ENCODE measurements around the gene RASSF4. TPM values are rescaled to one million over a fixed set of nuclear protein-coding genes. Genes with fewer than 3 reads are reported as not detected.

RASSF4 gene
- total and polyA plus RNA-seq, 2 donors (not counting 3 experiments of a cell fraction or from before 2014, with no cell fraction given): 7.6 to 8.2 TPM

GRCh38 chr10:45015590-45015989 lies 56.0 kb downstream of the RASSF4 start:
- Histone ChIP-seq H3K4me3 (replicated peaks in 1 of 3; ENCODE audit: insufficient read depth in 1 of 3, low read depth in 1 of 3, low read length in 3 of 3) (no peak overlapping the region), H3K79me2 (ENCODE audit: control insufficient read depth, insufficient read depth, low read length) (no peaks in the 10 kb centered on the region), H3K9me3 (replicated peaks; ENCODE audit: control insufficient read depth, insufficient read depth, low read length) (no peaks in the 10 kb centered on the region), H3K4me1 (ENCODE audit: control insufficient read depth, extremely low read depth, insufficient read depth, low read length) (no peaks in the 10 kb centered on the region), H3K36me3 (ENCODE audit: control insufficient read depth in 2 of 2, extremely low read depth in 1 of 2, insufficient read depth in 2 of 2, low read length in 2 of 2) (no peaks in the 10 kb centered on the region), H3K4me2 (ENCODE audit: insufficient read depth, low read length) (no peak overlapping the region), H3K27me3 (ENCODE audit: control insufficient read depth in 2 of 2, insufficient read depth in 2 of 2, low read length in 2 of 2) (no peaks in the 10 kb centered on the region), H3K27ac (ENCODE audit: insufficient read depth, low read depth, low read length) (no peak overlapping the region), H3K9me1 (replicated peaks; ENCODE audit: control insufficient read depth, extremely low read depth, insufficient read depth, low read length) (no peaks in the 10 kb centered on the region), H2AFZ (ENCODE audit: low read depth, low read length) (no peak overlapping the region), H4K20me1 (replicated peaks; ENCODE audit: control insufficient read depth, extremely low read depth, insufficient read depth, low read length) (no peaks in the 10 kb centered on the region), H3K9ac (replicated peaks; ENCODE audit: extremely low read depth, insufficient read depth, low read length) (no peak overlapping the region)
- BruUV-seq (replicated peaks): no TSS peak
- FAIRE-seq (no peak), DNase-seq (ENCODE audit: low read depth, low spot score) (no peak)
- TF ChIP-seq GATA2 (IDR thresholded peaks at IDR 0.05; ENCODE audit: insufficient read depth, insufficient read length, low read depth, low read length) (no peak), POLR2AphosphoS5 (IDR thresholded peaks at IDR 0.05; ENCODE audit: insufficient read depth, low read depth, low read length) (no peak), EZH2 (IDR thresholded peaks at IDR 0.05; ENCODE audit: borderline replicate concordance, low read depth, low read length, severe bottlenecking) (no peak), CTCF (IDR thresholded peaks at IDR 0.05; ENCODE audit: extremely low read depth in 1 of 2, insufficient read depth in 1 of 2, low read depth in 1 of 2, low read length in 2 of 2) (no peak), POLR2A (IDR thresholded peaks at IDR 0.05; ENCODE audit: low read depth, low read length) (no peak)
- TF ChIP-seq, protein P1, sequence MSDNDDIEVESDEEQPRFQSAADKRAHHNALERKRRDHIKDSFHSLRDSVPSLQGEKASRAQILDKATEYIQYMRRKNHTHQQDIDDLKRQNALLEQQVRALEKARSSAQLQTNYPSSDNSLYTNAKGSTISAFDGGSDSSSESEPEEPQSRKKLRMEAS (IDR thresholded peaks at IDR 0.05; ENCODE audit: insufficient read depth, insufficient read length): no peak
- ChIA-PET CTCF (interaction anchor here (1.6 kb wide), 1 partner anchor 20 kb away, joined by 4 read pairs; no protein-coding TSS in a partner anchor), POLR2A (no interaction called here)
- dilution Hi-C loops (cut with MboI; ENCODE audit: extremely low pct_ligation_motif_present, low sequenced_read_pairs) (no loop called here), intact Hi-C loops (cut with micrococcal nuclease) (no loop called here)

DNA sequence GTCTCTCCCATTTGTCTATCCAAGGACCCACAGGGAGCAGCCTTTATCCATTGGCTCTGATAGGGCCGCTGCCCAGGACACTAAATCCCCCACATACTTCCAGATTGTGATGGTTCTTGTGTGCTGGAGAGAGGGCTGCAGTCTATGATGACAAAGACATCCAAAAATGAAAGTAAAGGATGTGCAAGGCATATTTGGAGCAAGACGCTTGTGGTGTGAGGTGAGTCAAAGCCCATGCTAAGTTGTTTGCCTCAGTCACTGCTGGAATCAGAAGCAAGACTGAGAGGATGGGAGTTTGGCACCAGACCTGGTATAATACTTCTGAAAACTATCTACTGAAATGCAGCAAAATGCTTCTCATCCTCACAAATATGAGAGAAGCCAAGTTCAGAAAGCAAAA lies 63.8 kb downstream of the RASSF4 start:
- Histone ChIP-seq H3K27me3 (ENCODE audit: control insufficient read depth in 2 of 2, insufficient read depth in 2 of 2, low read length in 2 of 2) (no peaks in the 10 kb centered on the region), H3K9me1 (replicated peaks; ENCODE audit: control insufficient read depth, extremely low read depth, insufficient read depth, low read length) (no peaks in the 10 kb centered on the region), H3K9me3 (replicated peaks; ENCODE audit: control insufficient read depth, insufficient read depth, low read length) (no peaks in the 10 kb centered on the region), H3K4me1 (ENCODE audit: control insufficient read depth, extremely low read depth, insufficient read depth, low read length) (no peaks in the 10 kb centered on the region), H2AFZ (ENCODE audit: low read depth, low read length) (no peak overlapping the region), H3K4me2 (ENCODE audit: insufficient read depth, low read length) (no peak overlapping the region), H4K20me1 (replicated peaks; ENCODE audit: control insufficient read depth, extremely low read depth, insufficient read depth, low read length) (no peaks in the 10 kb centered on the region), H3K9ac (replicated peaks; ENCODE audit: extremely low read depth, insufficient read depth, low read length) (no peak overlapping the region), H3K36me3 (ENCODE audit: control insufficient read depth in 2 of 2, extremely low read depth in 1 of 2, insufficient read depth in 2 of 2, low read length in 2 of 2) (no peaks in the 10 kb centered on the region), H3K27ac (ENCODE audit: insufficient read depth, low read depth, low read length) (no peak overlapping the region), H3K4me3 (replicated peaks in 1 of 3; ENCODE audit: insufficient read depth in 1 of 3, low read depth in 1 of 3, low read length in 3 of 3) (no peak overlapping the region), H3K79me2 (ENCODE audit: control insufficient read depth, insufficient read depth, low read length) (no peaks in the 10 kb centered on the region)
- no peak for DNase-seq (ENCODE audit: low read depth, low spot score)
- dilution Hi-C loops (cut with MboI; ENCODE audit: extremely low pct_ligation_motif_present, low sequenced_read_pairs) (no loop called here), intact Hi-C loops (cut with micrococcal nuclease) (no loop called here)
- ChIA-PET CTCF (no interaction called here), POLR2A (no interaction called here)
- TF ChIP-seq, protein P1 (IDR thresholded peaks at IDR 0.05; ENCODE audit: insufficient read depth, insufficient read length): no peak
- TF ChIP-seq POLR2AphosphoS5 (IDR thresholded peaks at IDR 0.05; ENCODE audit: insufficient read depth, low read depth, low read length): no peak
- no peak for TF ChIP-seq CTCF (IDR thresholded peaks at IDR 0.05; ENCODE audit: extremely low read depth in 1 of 2, insufficient read depth in 1 of 2, low read depth in 1 of 2, low read length in 2 of 2)
- TF ChIP-seq GATA2 (IDR thresholded peaks at IDR 0.05; ENCODE audit: insufficient read depth, insufficient read length, low read depth, low read length): no peak
- TF ChIP-seq MYC (IDR thresholded peaks at IDR 0.05; ENCODE audit: low read depth, low read length): no peak
- no peak for TF ChIP-seq POLR2A (IDR thresholded peaks at IDR 0.05; ENCODE audit: low read depth, low read length)
- TF ChIP-seq EZH2 (IDR thresholded peaks at IDR 0.05; ENCODE audit: borderline replicate concordance, low read depth, low read length, severe bottlenecking): no peak
- TF ChIP-seq JUN (IDR thresholded peaks at IDR 0.05; ENCODE audit: borderline replicate concordance, insufficient read depth, insufficient read length, low read depth): no peak
- no peak for TF ChIP-seq FOS (IDR thresholded peaks at IDR 0.05; ENCODE audit: borderline replicate concordance, insufficient read depth, low read length)
- BruUV-seq (replicated peaks): no TSS peak
- no peak for FAIRE-seq
